GM23338 (cell line): Measurements from ENCODE around the gene FAM229B. TPM values are rescaled to one million over a fixed set of nuclear protein-coding genes. Genes with fewer than 3 reads are reported as not detected.

Source experiments
- ATAC-seq: fragments of 200-7000 bp; cut with Tn5 transposase; 3 replicates; pipeline ENCODE4 v1.9.1; 2020
- DNase-seq: peaks from one replicate; pipeline ENCODE4 v3.0.0-alpha.2; 2015; ENCODE audit warnings: low spot score
- H2AFZ ChIP-seq: fragments of 200-600 bp; sonication (generic); 2 replicates; pipeline ENCODE4 v1.8.0; 2016; ENCODE audit warnings: antibody characterized with exemption, mild to moderate bottlenecking, moderate library complexity
- H3F3A ChIP-seq: fragments of 200-600 bp; sonication (generic); replicated peaks from 2 replicates; pipeline ENCODE4 v1.8.0; 2017; ENCODE audit warnings: antibody characterized with exemption, mixed run types, low read depth
- H3K27ac ChIP-seq: fragments of 200-600 bp; sonication (generic); 2 replicates; pipeline ENCODE4 v1.6.1; 2016; ENCODE audit warnings: low read depth
- H3K27me3 ChIP-seq: fragments of 200-600 bp; sonication (generic); 2 replicates; pipeline ENCODE4 v1.8.0; 2016; ENCODE audit warnings: mild to moderate bottlenecking, mixed run types, moderate library complexity; ENCODE audit not compliant: insufficient read depth
- H3K36me3 ChIP-seq: fragments of 200-600 bp; sonication (generic); 2 replicates; pipeline ENCODE4 v1.8.0; 2016; ENCODE audit warnings: mild to moderate bottlenecking; ENCODE audit not compliant: insufficient read depth
- H3K4me1 ChIP-seq: fragments of 200-600 bp; sonication (generic); 2 replicates; pipeline ENCODE4 v1.8.0; 2016; ENCODE audit warnings: mild to moderate bottlenecking, moderate library complexity; ENCODE audit not compliant: insufficient read depth
- H3K4me2 ChIP-seq: fragments of 200-600 bp; sonication (generic); 2 replicates; pipeline ENCODE4 v1.7.1; 2017; ENCODE audit warnings: mixed run types
- H3K4me3 ChIP-seq: fragments of 200-600 bp; sonication (generic); 2 replicates; pipeline ENCODE4 v1.6.1; 2016; ENCODE audit warnings: mixed run types
- H3K79me2 ChIP-seq: fragments of 200-600 bp; sonication (generic); replicated peaks from 2 replicates; pipeline ENCODE4 v1.8.0; 2017; ENCODE audit warnings: mild to moderate bottlenecking; ENCODE audit not compliant: insufficient read depth
- H3K9me2 ChIP-seq: fragments of 200-600 bp; sonication (generic); 2 replicates; pipeline ENCODE4 v1.8.0; 2017; ENCODE audit not compliant: insufficient read depth
- H4K20me1 ChIP-seq: fragments of 200-600 bp; sonication (generic); replicated peaks from 2 replicates; pipeline ENCODE4 v1.8.0; 2017; ENCODE audit warnings: mild to moderate bottlenecking; ENCODE audit not compliant: insufficient read depth
- H3K27ac Mint-ChIP-seq: 2 replicates; pipeline ENCODE4 v1.8.0; 2020; ENCODE audit warnings: inconsistent platforms, mild to moderate bottlenecking, moderate library complexity, mixed read lengths
- H3K27me3 Mint-ChIP-seq: 3 replicates; pipeline ENCODE4 v1.8.0; 2022; ENCODE audit warnings: low read depth, mild to moderate bottlenecking, moderate library complexity, mixed read lengths, inconsistent platforms; ENCODE audit not compliant: insufficient read depth, poor library complexity
- H3K36me3 Mint-ChIP-seq: 3 replicates; pipeline ENCODE4 v1.8.0; 2021; ENCODE audit warnings: low read depth, mild to moderate bottlenecking, inconsistent platforms, moderate library complexity, mixed read lengths
- H3K4me1 Mint-ChIP-seq: 3 replicates; pipeline ENCODE4 v1.8.0; 2020; ENCODE audit warnings: mild to moderate bottlenecking, inconsistent platforms, mixed read lengths
- H3K4me3 Mint-ChIP-seq: 3 replicates; pipeline ENCODE4 v1.8.0; 2021; ENCODE audit warnings: moderate library complexity, mild to moderate bottlenecking, inconsistent platforms, mixed read lengths
- H3K9me3 Mint-ChIP-seq: 3 replicates; pipeline ENCODE4 v1.8.0; 2020; ENCODE audit warnings: moderate library complexity, mild to moderate bottlenecking, inconsistent platforms, mixed read lengths
- ETS1 ChIP-seq: IDR thresholded peaks from 2 replicates; pipeline ENCODE4 v1.6.1; 2016; ENCODE audit warnings: antibody characterized with exemption
- EZH2 ChIP-seq: fragments of 200-600 bp; sonication (generic); IDR thresholded peaks from one replicate; pipeline ENCODE4 v1.8.0; 2017; ENCODE audit warnings: antibody characterized with exemption, mild to moderate bottlenecking, low read depth; ENCODE audit not compliant: unreplicated experiment
- EZH2phosphoT487 ChIP-seq: fragments of 200-600 bp; sonication (generic); IDR thresholded peaks from one replicate; pipeline ENCODE4 v1.8.1; 2018; ENCODE audit warnings: antibody characterized with exemption; ENCODE audit not compliant: unreplicated experiment
- JUNB ChIP-seq: IDR thresholded peaks from one replicate; pipeline ENCODE4 v1.6.1; 2016; ENCODE audit warnings: antibody characterized with exemption; ENCODE audit not compliant: unreplicated experiment
- NANOG ChIP-seq: IDR thresholded peaks from 2 replicates; pipeline ENCODE4 v1.6.1; 2016; ENCODE audit warnings: antibody characterized with exemption, borderline replicate concordance
- POLR2AphosphoS5 ChIP-seq: IDR thresholded peaks from 2 replicates; pipeline ENCODE4 v1.6.1; 2016; ENCODE audit warnings: antibody characterized with exemption, low read depth
- ZNF331 ChIP-seq: fragments of 250-450 bp; sonication (Bioruptor Pico); IDR thresholded peaks from 2 replicates; pipeline ENCODE4 v1.5.0; 2020; ENCODE audit warnings: low read depth, mild to moderate bottlenecking, moderate library complexity
- ZNF462 ChIP-seq: fragments of 250-450 bp; sonication (Bioruptor Pico); IDR thresholded peaks from 2 replicates; pipeline ENCODE4 v1.5.0; 2020; ENCODE audit warnings: mild to moderate bottlenecking, moderate library complexity
- polyA plus RNA-seq: library from polyadenylated mRNA; unstranded; fragments of >200 nt; fragmentation: Nextera tagmentation; extraction: Ambion mirVana; gene quantifications from 2 replicates; pipeline ENCODE4 v1.2.1, GENCODE V29; 2016
- total RNA-seq: library from RNA; depleted of rRNA; stranded (reverse); fragments of >200 nt; shearing (Covaris generic); gene quantifications from 2 replicates; pipeline ENCODE4 v1.2.3, GENCODE V29; 2014

Gene FAM229B
- total and polyA plus RNA-seq, 2 experiments from 2014 or later: 4.4 to 32.9 TPM

GRCh38 chr6:112038268-112038667 lies 49.1 kb upstream of the FAM229B start (continued):
- TF ChIP-seq ZNF462 (CRISPR knock-in tag) (no peak), EZH2 (no peak), ZNF331 (no peak), ETS1 (no peak), POLR2AphosphoS5 (no peak), JUNB (no peak), NANOG (no peak), EZH2phosphoT487 (no peak)

GRCh38 chr6:112038756-112039430 lies 48.5 kb upstream of the FAM229B start:
- Histone ChIP-seq H3F3A (no peaks in the 10 kb centered on the region), H3K4me1 (0 out of 2 replicates have a peak, but pooled peaks cover 3% of the 10 kb centered on the region), H3K27ac (no peak overlapping the region), H4K20me1 (no peaks in the 10 kb centered on the region), H3K27me3 (no peaks in the 10 kb centered on the region), H2AFZ (no peak overlapping the region), H3K4me3 (no peak overlapping the region), H3K9me2 (peaks cover 3% of the 10 kb centered on the region; the same call in 1 of the 2 replicates), H3K36me3 (no peaks in the 10 kb centered on the region), H3K79me2 (no peaks in the 10 kb centered on the region), H3K4me2 (no peak overlapping the region)
- Mint-ChIP-seq H3K27ac (no peak overlapping the region), H3K9me3 (no peaks in the 10 kb centered on the region), H3K4me3 (no peak overlapping the region), H3K4me1 (peaks cover 24% of the 10 kb centered on the region), H3K27me3 (peaks cover 3% of the 10 kb centered on the region), H3K36me3 (no peaks in the 10 kb centered on the region)
- ATAC-seq: no peak
- TF ChIP-seq ZNF462 (CRISPR knock-in tag): no peak
- DNase-seq: no peak
